ENCODE measurements around the gene INPP4A.

GRCh38 chr2:98565941-98566340 is 121.3 kb downstream of the INPP4A start:
- no peak for TF ChIP-seq POLR2A (IDR thresholded peaks at IDR 0.05; ENCODE audit: low read depth, low read length)
- no peak for TF ChIP-seq CTCF (IDR thresholded peaks at IDR 0.05; ENCODE audit: extremely low read depth in 1 of 2, insufficient read depth in 1 of 2, low read depth in 1 of 2, low read length in 2 of 2)
- no peak for TF ChIP-seq EZH2 (IDR thresholded peaks at IDR 0.05; ENCODE audit: borderline replicate concordance, low read depth, low read length, severe bottlenecking)

Data from endothelial cell of umbilical vein (primary cell).